Neural progenitor cell (in vitro differentiated cells): ENCODE data around the gene TNF.

Experiments used
- EZH2 ChIP-seq: fragments of 200-600 bp; sonication (generic); IDR thresholded peaks from 2 replicates; pipeline ENCODE4 v1.6.1; 2017; ENCODE audit warnings: antibody characterized with exemption, mild to moderate bottlenecking, moderate library complexity
- TF ChIP-seq, protein P1 (sequence below): fragments of 200-600 bp; sonication (generic); IDR thresholded peaks from 2 replicates; pipeline ENCODE4 v1.5.1; 2017; ENCODE audit warnings: antibody characterized with exemption, mild to moderate bottlenecking

DNA sequence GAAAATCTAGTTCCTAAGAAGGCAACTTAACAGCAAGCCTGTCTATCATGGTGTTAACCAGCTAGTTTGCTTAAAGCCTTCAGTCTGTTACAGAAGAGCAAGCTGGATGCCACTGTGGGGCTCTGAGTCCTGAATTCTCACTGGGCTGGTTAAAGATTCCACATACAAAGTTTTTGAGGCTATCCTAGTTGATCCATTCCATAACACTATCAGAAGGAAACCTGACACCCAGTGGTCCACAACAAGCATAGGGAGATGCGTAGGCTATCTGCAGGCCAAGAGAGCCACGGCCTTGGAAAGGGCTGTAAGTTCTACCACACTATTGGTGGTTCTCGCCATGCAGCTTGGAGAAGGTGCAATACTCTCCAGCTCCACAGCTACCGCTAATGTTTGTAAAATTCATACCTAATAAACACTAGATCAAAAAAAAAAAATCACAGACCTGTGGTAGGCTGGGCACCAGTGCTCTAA is 47.0 kb upstream of the TNF start:
- TF ChIP-seq, protein P1, sequence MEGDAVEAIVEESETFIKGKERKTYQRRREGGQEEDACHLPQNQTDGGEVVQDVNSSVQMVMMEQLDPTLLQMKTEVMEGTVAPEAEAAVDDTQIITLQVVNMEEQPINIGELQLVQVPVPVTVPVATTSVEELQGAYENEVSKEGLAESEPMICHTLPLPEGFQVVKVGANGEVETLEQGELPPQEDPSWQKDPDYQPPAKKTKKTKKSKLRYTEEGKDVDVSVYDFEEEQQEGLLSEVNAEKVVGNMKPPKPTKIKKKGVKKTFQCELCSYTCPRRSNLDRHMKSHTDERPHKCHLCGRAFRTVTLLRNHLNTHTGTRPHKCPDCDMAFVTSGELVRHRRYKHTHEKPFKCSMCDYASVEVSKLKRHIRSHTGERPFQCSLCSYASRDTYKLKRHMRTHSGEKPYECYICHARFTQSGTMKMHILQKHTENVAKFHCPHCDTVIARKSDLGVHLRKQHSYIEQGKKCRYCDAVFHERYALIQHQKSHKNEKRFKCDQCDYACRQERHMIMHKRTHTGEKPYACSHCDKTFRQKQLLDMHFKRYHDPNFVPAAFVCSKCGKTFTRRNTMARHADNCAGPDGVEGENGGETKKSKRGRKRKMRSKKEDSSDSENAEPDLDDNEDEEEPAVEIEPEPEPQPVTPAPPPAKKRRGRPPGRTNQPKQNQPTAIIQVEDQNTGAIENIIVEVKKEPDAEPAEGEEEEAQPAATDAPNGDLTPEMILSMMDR: no peak
- TF ChIP-seq EZH2: no peak
